Activated B cell treated with CpG ODN at 0.5 μM for 24 hours (primary cell): ENCODE data around the gene CDC42BPG. TPM values are rescaled to one million over a fixed set of nuclear protein-coding genes. Genes with fewer than 3 reads are reported as not detected.

ENCODE experiments used
- ATAC-seq: fragments of 200-7000 bp; cut with Tn5 transposase; one replicate; pipeline ENCODE4 v1.10.0; 2021; ENCODE audit warnings: low read depth, mild to moderate bottlenecking, moderate library complexity
- CTCF ChIA-PET: fragments of 350-600 bp; sonication (Branson Sonifier 250); formaldehyde crosslinking; loops from one replicate; lab custom pipeline; 2021; ENCODE audit warnings: antibody characterized with exemption; lab: Charles Lee
- POLR2A ChIA-PET: fragments of 350-600 bp; sonication (Branson Sonifier 250); formaldehyde crosslinking; loops from one replicate; lab custom pipeline; 2021; ENCODE audit warnings: antibody characterized with exemption; lab: Charles Lee
- DNase-seq: peaks from one replicate; pipeline ENCODE4 v3.0.0; 2022
- H3K27ac Mint-ChIP-seq: one replicate; pipeline ENCODE4 v1.8.0; 2020; ENCODE audit warnings: mixed read lengths
- H3K27me3 Mint-ChIP-seq: one replicate; pipeline ENCODE4 v1.8.0; 2021; ENCODE audit warnings: mixed read lengths
- H3K36me3 Mint-ChIP-seq: one replicate; pipeline ENCODE4 v1.8.0; 2021; ENCODE audit warnings: low read depth, mixed read lengths
- H3K4me1 Mint-ChIP-seq: one replicate; pipeline ENCODE4 v1.8.0; 2021; ENCODE audit warnings: mixed read lengths
- H3K4me3 Mint-ChIP-seq: one replicate; pipeline ENCODE4 v1.8.0; 2020; ENCODE audit warnings: mild to moderate bottlenecking, mixed read lengths
- H3K9me3 Mint-ChIP-seq: one replicate; pipeline ENCODE4 v1.8.0; 2020; ENCODE audit warnings: mixed read lengths
- intact Hi-C: fragments of 100-400 bp; cut with micrococcal nuclease; formaldehyde crosslinking; loops from one replicate; pipeline ENCODE4 v1.15.1; 2024
- total RNA-seq: library from RNA; stranded (reverse); gene quantifications from 2 replicates; pipeline ENCODE4 v1.2.3, GENCODE V29; 2022
- TF ChIP-seq, protein P1 (sequence below): fragments of 200-600 bp; IDR thresholded peaks from one replicate; pipeline ENCODE4 v1.8.0; 2022; ENCODE audit warnings: antibody characterized with exemption, mild to moderate bottlenecking

The CDC42BPG gene
- total RNA-seq, 1 donor from 2014 or later = 3.7 TPM

DNA sequence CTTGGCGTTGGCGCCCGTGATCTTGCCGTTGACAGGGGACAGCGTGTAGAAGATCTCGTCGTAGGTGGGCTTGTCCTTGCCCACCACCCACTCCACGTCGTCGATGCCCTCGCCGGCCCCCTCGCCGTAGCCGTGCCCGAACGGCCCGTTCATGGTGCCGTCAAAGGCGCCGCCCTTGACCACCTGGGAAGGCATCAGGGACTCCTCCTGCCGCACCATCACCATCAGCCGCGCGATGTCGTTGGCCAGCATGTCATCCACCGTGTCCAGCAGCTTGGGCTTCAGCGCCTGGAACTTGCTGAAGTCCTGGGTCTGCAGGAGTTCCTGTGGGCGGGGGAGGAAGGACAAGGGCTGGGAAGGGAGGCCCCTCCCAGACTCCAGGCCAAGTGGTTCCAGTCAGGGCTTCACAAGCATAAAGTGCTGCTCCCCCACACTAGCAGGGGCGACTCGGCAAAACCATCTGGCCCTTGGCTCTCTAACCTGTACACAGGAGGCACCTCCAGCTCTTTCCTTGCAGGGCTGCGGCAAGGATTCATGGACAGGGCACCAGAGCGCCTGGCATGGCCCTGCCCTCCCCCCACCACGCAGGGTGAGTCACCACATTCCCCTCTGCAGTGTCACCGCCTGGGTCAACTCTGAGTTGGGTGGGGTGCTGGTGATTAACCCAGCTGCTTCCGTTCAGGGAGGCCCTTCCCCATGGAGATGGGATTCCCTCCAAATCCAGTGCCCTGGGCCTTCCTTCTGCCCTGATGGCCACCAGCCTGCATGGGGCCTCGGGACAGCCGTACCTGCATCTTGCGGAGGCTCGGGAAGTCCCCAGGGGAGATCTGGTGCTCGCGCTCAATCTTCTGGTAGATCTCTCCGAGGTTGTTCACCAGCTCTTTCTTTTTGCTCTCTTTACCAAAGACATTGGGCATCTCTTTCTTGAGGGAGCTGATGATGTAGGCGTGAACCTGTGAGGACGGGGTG, 10.4 kb upstream of the CDC42BPG start:
- peaks cover 69% of the 10 kb centered on the region for H3K36me3 Mint-ChIP-seq
- POLR2A ChIA-PET = interaction anchor here (0.5 to 27.6 kb wide), 4 partner anchors 10 to 566 kb away, joined by 3 to 1194 read pairs (median 329); partner anchors contain the start of gene EHD1

GRCh38 chr11:64854157-64854533, 9.7 kb upstream of the CDC42BPG start:
- Mint-ChIP-seq H3K4me1 (peaks cover 94% of the 10 kb centered on the region), H3K4me3 (peak overlapping the region; percentile 56), H3K36me3 (peaks cover 62% of the 10 kb centered on the region), H3K27me3 (no peaks in the 10 kb centered on the region), H3K27ac (peak overlapping the region; percentile 95), H3K9me3 (no peaks in the 10 kb centered on the region)
- CTCF ChIA-PET = interaction anchor here (2.0 to 12.6 kb wide), 4 partner anchors 10 to 38 kb away, joined by 5 to 213 read pairs (median 90); partner anchors contain the start of gene EHD1
- no peak for DNase-seq
- intact Hi-C loops = no loop called here
- no peak for ATAC-seq
- POLR2A ChIA-PET = interaction anchor here (0.7 to 27.6 kb wide), 7 partner anchors 10 to 567 kb away, joined by 3 to 1194 read pairs (median 6); partner anchors contain the start of genes EHD1 and SF1
- TF ChIP-seq, protein P1, sequence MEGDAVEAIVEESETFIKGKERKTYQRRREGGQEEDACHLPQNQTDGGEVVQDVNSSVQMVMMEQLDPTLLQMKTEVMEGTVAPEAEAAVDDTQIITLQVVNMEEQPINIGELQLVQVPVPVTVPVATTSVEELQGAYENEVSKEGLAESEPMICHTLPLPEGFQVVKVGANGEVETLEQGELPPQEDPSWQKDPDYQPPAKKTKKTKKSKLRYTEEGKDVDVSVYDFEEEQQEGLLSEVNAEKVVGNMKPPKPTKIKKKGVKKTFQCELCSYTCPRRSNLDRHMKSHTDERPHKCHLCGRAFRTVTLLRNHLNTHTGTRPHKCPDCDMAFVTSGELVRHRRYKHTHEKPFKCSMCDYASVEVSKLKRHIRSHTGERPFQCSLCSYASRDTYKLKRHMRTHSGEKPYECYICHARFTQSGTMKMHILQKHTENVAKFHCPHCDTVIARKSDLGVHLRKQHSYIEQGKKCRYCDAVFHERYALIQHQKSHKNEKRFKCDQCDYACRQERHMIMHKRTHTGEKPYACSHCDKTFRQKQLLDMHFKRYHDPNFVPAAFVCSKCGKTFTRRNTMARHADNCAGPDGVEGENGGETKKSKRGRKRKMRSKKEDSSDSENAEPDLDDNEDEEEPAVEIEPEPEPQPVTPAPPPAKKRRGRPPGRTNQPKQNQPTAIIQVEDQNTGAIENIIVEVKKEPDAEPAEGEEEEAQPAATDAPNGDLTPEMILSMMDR = no peak

More for the DNA sequence above, 10.4 kb upstream of the CDC42BPG start:
- TF ChIP-seq, protein P1 = no peak
- ATAC-seq (no peak), DNase-seq (no peak)
- Mint-ChIP-seq H3K4me1 (peaks cover 94% of the 10 kb centered on the region), H3K4me3 (peak overlapping the region; percentile 56), H3K27me3 (no peaks in the 10 kb centered on the region), H3K27ac (peak overlapping the region; percentile 95), H3K9me3 (no peaks in the 10 kb centered on the region)
- intact Hi-C loops = no loop called here
- CTCF ChIA-PET = interaction anchor here (2.1 to 12.6 kb wide), 3 partner anchors 9 to 23 kb away, joined by 8 to 213 read pairs (median 163); partner anchors contain the start of gene EHD1

DNA sequence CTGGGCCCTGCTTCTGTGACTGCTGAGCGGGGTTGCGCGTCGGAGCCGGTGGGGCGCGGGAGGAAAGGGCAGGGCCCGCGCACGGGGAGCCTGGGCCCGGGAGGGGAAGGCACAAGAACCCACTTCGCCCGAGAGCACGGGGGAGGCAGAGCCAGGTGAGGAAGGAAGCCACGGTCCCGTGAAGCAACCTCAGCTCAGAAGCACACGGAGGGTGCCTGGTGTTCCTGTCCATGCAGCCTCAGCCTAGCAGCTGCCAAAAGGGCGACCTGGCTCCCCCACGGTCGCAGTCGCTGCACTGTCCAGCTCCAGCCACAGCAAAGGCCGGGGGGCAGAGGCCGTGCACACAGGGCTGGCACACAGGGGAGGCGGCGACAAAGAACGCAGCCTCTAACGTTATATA, 9.3 kb upstream of the CDC42BPG start:
- POLR2A ChIA-PET = interaction anchor here (0.6 to 27.6 kb wide), 11 partner anchors 11 to 567 kb away, joined by 3 to 1194 read pairs (median 6); partner anchors contain the start of genes ARL2, EHD1, MAP4K2 and RASGRP2
- TF ChIP-seq, protein P1 = no peak
- DNase-seq = peak; percentile 30
- H3K4me1 Mint-ChIP-seq = peaks cover 94% of the 10 kb centered on the region
- no peaks in the 10 kb centered on the region for H3K27me3 Mint-ChIP-seq
- intact Hi-C loops = no loop called here
- H3K36me3 Mint-ChIP-seq = peaks cover 58% of the 10 kb centered on the region
- H3K27ac Mint-ChIP-seq = peak overlapping the region; percentile 95
- H3K4me3 Mint-ChIP-seq = peak overlapping the region; percentile 75
- H3K9me3 Mint-ChIP-seq = no peaks in the 10 kb centered on the region
- ATAC-seq = no peak
- CTCF ChIA-PET = interaction anchor here (0.9 to 12.6 kb wide), 7 partner anchors 10 to 161 kb away, joined by 3 to 213 read pairs (median 5); partner anchors contain the start of genes ARL2 and EHD1

- Mint-ChIP-seq H3K9me3 (no peaks in the 10 kb centered on the region), H3K4me3 (peak overlapping the region; percentile 75), H3K27ac (peak overlapping the region; percentile 95), H3K27me3 (no peaks in the 10 kb centered on the region), H3K36me3 (peaks cover 53% of the 10 kb centered on the region), H3K4me1 (peaks cover 95% of the 10 kb centered on the region)
- POLR2A ChIA-PET = interaction anchor here (0.6 to 27.6 kb wide), 14 partner anchors 11 to 735 kb away, joined by 3 to 1194 read pairs (median 6); partner anchors contain the start of genes ARL2, EHD1, MAJIN and MAP4K2
- DNase-seq (peak; percentile 48), ATAC-seq (no peak)
- intact Hi-C loops = no loop called here
- TF ChIP-seq, protein P1 = no peak
- CTCF ChIA-PET = interaction anchor here (0.9 to 12.6 kb wide), 7 partner anchors 11 to 161 kb away, joined by 3 to 213 read pairs (median 5); partner anchors contain the start of genes ARL2 and EHD1
These were observed 8.5 kb upstream of the CDC42BPG start for GRCh38 chr11:64852804-64853509.
